GM10248 (cell line): ENCODE data around the gene PPP1R3E.

Experiments used
- CTCF ChIA-PET: fragments of 300-600 bp; sonication (Branson Sonifier 250); formaldehyde crosslinking; extraction: SDS; loops from one replicate; lab custom pipeline; 2021; ENCODE audit warnings: antibody characterized with exemption; lab: Yijun Ruan, JAX
- POLR2A ChIA-PET: fragments of 350-650 bp; sonication (Branson Sonifier 250); formaldehyde crosslinking; extraction: SDS; loops from one replicate; lab custom pipeline; 2020; ENCODE audit warnings: antibody characterized with exemption; lab: Yijun Ruan, JAX
- DNase-seq: peaks from one replicate; pipeline ENCODE4 v3.0.0; 2012; ENCODE audit errors: extremely low spot score
- TF ChIP-seq, protein P1 (sequence below): IDR thresholded peaks from 2 replicates; pipeline ENCODE4 v1.5.1; 2012; ENCODE audit warnings: mild to moderate bottlenecking, low read depth; ENCODE audit errors: extremely low read depth, missing control alignments, control extremely low read depth

Gene PPP1R3E

GRCh38 chr14:23252420-23253333 is 50.0 kb downstream of the PPP1R3E start:
- ChIA-PET CTCF (interaction anchor here (1.3 to 1.4 kb wide), 2 partner anchors 12 to 379 kb away, joined by 4 read pairs; no protein-coding TSS in a partner anchor), POLR2A (no interaction called here)
- TF ChIP-seq, protein P1, sequence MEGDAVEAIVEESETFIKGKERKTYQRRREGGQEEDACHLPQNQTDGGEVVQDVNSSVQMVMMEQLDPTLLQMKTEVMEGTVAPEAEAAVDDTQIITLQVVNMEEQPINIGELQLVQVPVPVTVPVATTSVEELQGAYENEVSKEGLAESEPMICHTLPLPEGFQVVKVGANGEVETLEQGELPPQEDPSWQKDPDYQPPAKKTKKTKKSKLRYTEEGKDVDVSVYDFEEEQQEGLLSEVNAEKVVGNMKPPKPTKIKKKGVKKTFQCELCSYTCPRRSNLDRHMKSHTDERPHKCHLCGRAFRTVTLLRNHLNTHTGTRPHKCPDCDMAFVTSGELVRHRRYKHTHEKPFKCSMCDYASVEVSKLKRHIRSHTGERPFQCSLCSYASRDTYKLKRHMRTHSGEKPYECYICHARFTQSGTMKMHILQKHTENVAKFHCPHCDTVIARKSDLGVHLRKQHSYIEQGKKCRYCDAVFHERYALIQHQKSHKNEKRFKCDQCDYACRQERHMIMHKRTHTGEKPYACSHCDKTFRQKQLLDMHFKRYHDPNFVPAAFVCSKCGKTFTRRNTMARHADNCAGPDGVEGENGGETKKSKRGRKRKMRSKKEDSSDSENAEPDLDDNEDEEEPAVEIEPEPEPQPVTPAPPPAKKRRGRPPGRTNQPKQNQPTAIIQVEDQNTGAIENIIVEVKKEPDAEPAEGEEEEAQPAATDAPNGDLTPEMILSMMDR: no peak
- no peak for DNase-seq

DNA sequence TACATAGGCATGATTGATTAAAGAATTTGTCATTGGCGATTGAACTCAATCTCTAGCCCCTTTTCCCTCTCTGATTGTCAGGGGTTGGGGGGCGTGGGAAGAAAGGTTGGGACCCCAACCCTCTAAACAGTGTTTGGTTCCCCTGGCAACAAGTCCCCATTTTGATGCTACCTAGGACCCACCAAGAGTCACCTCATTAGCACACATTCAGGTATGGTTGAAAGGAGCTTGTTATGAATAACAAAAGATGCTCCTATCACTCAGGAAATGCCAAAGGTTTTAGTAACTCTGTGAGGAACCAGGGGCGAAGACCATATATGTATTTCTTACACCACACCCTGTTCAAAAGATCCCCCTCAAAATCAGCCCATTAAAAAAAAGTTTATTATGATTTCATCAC is 50.7 kb downstream of the PPP1R3E start:
- POLR2A ChIA-PET: no interaction called here
- DNase-seq: no peak
- CTCF ChIA-PET: interaction anchor here (1.3 to 1.4 kb wide), 2 partner anchors 12 to 380 kb away, joined by 4 read pairs; no protein-coding TSS in a partner anchor
- TF ChIP-seq, protein P1: no peak

- TF ChIP-seq, protein P1: no peak
- POLR2A ChIA-PET: no interaction called here
- DNase-seq: no peak
- CTCF ChIA-PET: interaction anchor here (0.9 to 1.4 kb wide), 2 partner anchors 25 to 229 kb away, joined by 3 to 4 read pairs; no protein-coding TSS in a partner anchor
These were observed 52.8 kb downstream of the PPP1R3E start for GRCh38 chr14:23249824-23250223.

DNA sequence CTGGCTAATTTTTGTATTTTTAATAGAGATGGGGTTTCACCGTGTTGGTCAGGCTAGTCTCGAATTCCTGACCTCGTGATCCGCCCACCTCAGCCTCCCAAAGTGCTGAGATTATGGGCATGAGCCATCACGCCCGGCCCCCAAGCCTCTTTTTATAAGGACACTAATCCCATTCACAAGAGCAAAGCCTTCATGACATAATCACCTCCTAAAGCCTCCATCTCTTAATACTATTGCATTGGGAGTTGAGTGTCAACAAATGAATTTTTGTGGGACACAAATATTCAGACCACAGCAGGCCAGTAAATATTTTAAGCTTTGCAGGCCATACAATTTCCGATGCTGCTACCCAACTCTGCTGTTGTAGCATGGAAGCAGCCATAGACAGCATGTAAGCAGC is 54.1 kb downstream of the PPP1R3E start:
- ChIA-PET CTCF (interaction anchor here (1.4 kb wide), 1 partner anchor 26 kb away, joined by 4 read pairs; no protein-coding TSS in a partner anchor), POLR2A (no interaction called here)
- no peak for DNase-seq
- TF ChIP-seq, protein P1: no peak
